ENCODE measurements around the gene THAP7.

The THAP7 gene

GRCh38 chr22:20995329-20996030 lies 6.4 kb downstream of the THAP7 start:
- Histone ChIP-seq H3K9me3 (ENCODE audit: control insufficient read depth, insufficient read depth, low read length) (no peaks in the 10 kb centered on the region), H3K9ac (ENCODE audit: low read depth, low read length) (no peak overlapping the region), H3K4me1 (ENCODE audit: insufficient read depth, low read length) (no peaks in the 10 kb centered on the region; the same call in 1 of the 2 replicates), H3K36me3 (ENCODE audit: insufficient read depth, low read length) (no peaks in the 10 kb centered on the region; the same call in 1 of the 2 replicates)

- no peaks in the 10 kb centered on the region; the same call in 1 of the 2 replicates for H3K36me3 ChIP-seq (ENCODE audit: insufficient read depth, low read length)
- no peaks in the 10 kb centered on the region for H3K4me1 ChIP-seq (ENCODE audit: insufficient read depth, low read length)
- no peaks in the 10 kb centered on the region for H3K9me3 ChIP-seq (ENCODE audit: control insufficient read depth, insufficient read depth, low read length)
- no peak overlapping the region for H3K9ac ChIP-seq (ENCODE audit: low read depth, low read length)
Measured at GRCh38 chr22:20994902-20995241, 7.0 kb downstream of the THAP7 start.

- Histone ChIP-seq H3K9me3 (ENCODE audit: control insufficient read depth, insufficient read depth, low read length) (no peaks in the 10 kb centered on the region), H3K9ac (ENCODE audit: low read depth, low read length) (no peak overlapping the region), H3K36me3 (ENCODE audit: insufficient read depth, low read length) (no peaks in the 10 kb centered on the region; the same call in 1 of the 2 replicates)
Measured at GRCh38 chr22:20994128-20994901, 7.6 kb downstream of the THAP7 start.

GRCh38 chr22:20993304-20994127 lies 8.4 kb downstream of the THAP7 start:
- no peaks in the 10 kb centered on the region for H3K4me1 ChIP-seq (ENCODE audit: insufficient read depth, low read length)
- no peaks in the 10 kb centered on the region for H3K9me3 ChIP-seq (ENCODE audit: control insufficient read depth, insufficient read depth, low read length)
- H3K9ac ChIP-seq (ENCODE audit: low read depth, low read length): no peak overlapping the region
- H3K36me3 ChIP-seq (ENCODE audit: insufficient read depth, low read length): no peaks in the 10 kb centered on the region

More at GRCh38 chr22:20994128-20994901, 7.6 kb downstream of the THAP7 start:
- H3K4me1 ChIP-seq (ENCODE audit: insufficient read depth, low read length): no peaks in the 10 kb centered on the region

GRCh38 chr22:20992456-20993303 lies 9.2 kb downstream of the THAP7 start:
- Histone ChIP-seq H3K4me1 (ENCODE audit: insufficient read depth, low read length) (no peaks in the 10 kb centered on the region), H3K9me3 (ENCODE audit: control insufficient read depth, insufficient read depth, low read length) (no peaks in the 10 kb centered on the region), H3K9ac (ENCODE audit: low read depth, low read length) (no peak overlapping the region), H3K36me3 (ENCODE audit: insufficient read depth, low read length) (no peaks in the 10 kb centered on the region)

- H3K9me3 ChIP-seq (ENCODE audit: control insufficient read depth, insufficient read depth, low read length): no peaks in the 10 kb centered on the region
- no peaks in the 10 kb centered on the region for H3K4me1 ChIP-seq (ENCODE audit: insufficient read depth, low read length)
- no peaks in the 10 kb centered on the region for H3K36me3 ChIP-seq (ENCODE audit: insufficient read depth, low read length)
- H3K9ac ChIP-seq (ENCODE audit: low read depth, low read length): no peak overlapping the region
Measured at GRCh38 chr22:20992056-20992442, 9.9 kb downstream of the THAP7 start.

- no peak overlapping the region for H3K9ac ChIP-seq (ENCODE audit: low read depth, low read length)
- H3K4me1 ChIP-seq (ENCODE audit: insufficient read depth, low read length): no peaks in the 10 kb centered on the region
- H3K36me3 ChIP-seq (ENCODE audit: insufficient read depth, low read length): no peaks in the 10 kb centered on the region
- H3K9me3 ChIP-seq (ENCODE audit: control insufficient read depth, insufficient read depth, low read length): no peaks in the 10 kb centered on the region
Measured at GRCh38 chr22:20991252-20992055, 10.5 kb downstream of the THAP7 start.

GRCh38 chr22:20990184-20991180 lies 11.4 kb downstream of the THAP7 start:
- no peaks in the 10 kb centered on the region for H3K4me1 ChIP-seq (ENCODE audit: insufficient read depth, low read length)
- H3K9ac ChIP-seq (ENCODE audit: low read depth, low read length): no peak overlapping the region
- no peaks in the 10 kb centered on the region for H3K9me3 ChIP-seq (ENCODE audit: control insufficient read depth, insufficient read depth, low read length)
- no peaks in the 10 kb centered on the region for H3K36me3 ChIP-seq (ENCODE audit: insufficient read depth, low read length)

GRCh38 chr22:20989323-20990138 lies 12.4 kb downstream of the THAP7 start:
- Histone ChIP-seq H3K4me1 (ENCODE audit: insufficient read depth, low read length) (no peaks in the 10 kb centered on the region), H3K9ac (ENCODE audit: low read depth, low read length) (no peak overlapping the region), H3K9me3 (ENCODE audit: control insufficient read depth, insufficient read depth, low read length) (no peaks in the 10 kb centered on the region), H3K36me3 (ENCODE audit: insufficient read depth, low read length) (no peaks in the 10 kb centered on the region)

GRCh38 chr22:20988573-20989322 lies 13.2 kb downstream of the THAP7 start:
- Histone ChIP-seq H3K4me1 (ENCODE audit: insufficient read depth, low read length) (no peaks in the 10 kb centered on the region), H3K9ac (ENCODE audit: low read depth, low read length) (no peak overlapping the region), H3K36me3 (ENCODE audit: insufficient read depth, low read length) (no peaks in the 10 kb centered on the region), H3K9me3 (ENCODE audit: control insufficient read depth, insufficient read depth, low read length) (no peaks in the 10 kb centered on the region)

GRCh38 chr22:20987375-20987774 lies 14.5 kb downstream of the THAP7 start:
- Histone ChIP-seq H3K9me3 (ENCODE audit: control insufficient read depth, insufficient read depth, low read length) (no peaks in the 10 kb centered on the region), H3K9ac (ENCODE audit: low read depth, low read length) (no peak overlapping the region), H3K36me3 (ENCODE audit: insufficient read depth, low read length) (no peaks in the 10 kb centered on the region), H3K4me1 (ENCODE audit: insufficient read depth, low read length) (no peaks in the 10 kb centered on the region)

Measured in ES-I3 (cell line).